22Rv1 (cell line): Measurements from ENCODE around the gene AQP1.

ENCODE experiments used
- H3K27ac ChIP-seq: fragments of 450-650 bp; 2 replicates; pipeline ENCODE4 v1.5.1; 2017
- ZFX ChIP-seq: fragments of 450-650 bp; IDR thresholded peaks from 2 replicates; pipeline ENCODE4 v1.6.1; 2017; ENCODE audit warnings: antibody characterized with exemption, borderline replicate concordance
- TF ChIP-seq, protein P1 (sequence below): fragments of 450-650 bp; IDR thresholded peaks from 2 replicates; pipeline ENCODE4 v1.5.1; 2017; ENCODE audit warnings: mild to moderate bottlenecking

AQP1 gene

DNA sequence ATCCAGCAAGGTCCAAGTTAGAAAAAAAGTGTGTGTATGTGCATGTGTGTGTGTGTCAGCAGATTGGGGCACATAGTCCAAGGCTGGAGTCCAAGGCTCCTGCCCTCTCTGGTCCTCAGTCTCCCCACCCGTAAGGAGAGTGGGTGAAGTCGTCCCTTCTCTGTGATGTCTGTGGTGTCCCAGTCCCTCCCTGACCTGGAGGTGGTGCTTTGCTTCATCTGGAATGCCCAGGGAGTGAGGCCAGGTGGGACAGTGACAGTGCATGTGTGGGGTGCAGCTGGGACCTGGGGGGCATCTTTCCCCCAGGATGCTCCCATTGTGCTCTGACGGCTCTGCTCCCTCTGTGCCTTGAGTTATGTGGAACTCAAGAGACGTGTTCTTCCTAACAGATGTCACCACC is 18.0 kb downstream of the AQP1 start:
- TF ChIP-seq, protein P1, sequence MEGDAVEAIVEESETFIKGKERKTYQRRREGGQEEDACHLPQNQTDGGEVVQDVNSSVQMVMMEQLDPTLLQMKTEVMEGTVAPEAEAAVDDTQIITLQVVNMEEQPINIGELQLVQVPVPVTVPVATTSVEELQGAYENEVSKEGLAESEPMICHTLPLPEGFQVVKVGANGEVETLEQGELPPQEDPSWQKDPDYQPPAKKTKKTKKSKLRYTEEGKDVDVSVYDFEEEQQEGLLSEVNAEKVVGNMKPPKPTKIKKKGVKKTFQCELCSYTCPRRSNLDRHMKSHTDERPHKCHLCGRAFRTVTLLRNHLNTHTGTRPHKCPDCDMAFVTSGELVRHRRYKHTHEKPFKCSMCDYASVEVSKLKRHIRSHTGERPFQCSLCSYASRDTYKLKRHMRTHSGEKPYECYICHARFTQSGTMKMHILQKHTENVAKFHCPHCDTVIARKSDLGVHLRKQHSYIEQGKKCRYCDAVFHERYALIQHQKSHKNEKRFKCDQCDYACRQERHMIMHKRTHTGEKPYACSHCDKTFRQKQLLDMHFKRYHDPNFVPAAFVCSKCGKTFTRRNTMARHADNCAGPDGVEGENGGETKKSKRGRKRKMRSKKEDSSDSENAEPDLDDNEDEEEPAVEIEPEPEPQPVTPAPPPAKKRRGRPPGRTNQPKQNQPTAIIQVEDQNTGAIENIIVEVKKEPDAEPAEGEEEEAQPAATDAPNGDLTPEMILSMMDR = no peak
- no peak for TF ChIP-seq ZFX

DNA sequence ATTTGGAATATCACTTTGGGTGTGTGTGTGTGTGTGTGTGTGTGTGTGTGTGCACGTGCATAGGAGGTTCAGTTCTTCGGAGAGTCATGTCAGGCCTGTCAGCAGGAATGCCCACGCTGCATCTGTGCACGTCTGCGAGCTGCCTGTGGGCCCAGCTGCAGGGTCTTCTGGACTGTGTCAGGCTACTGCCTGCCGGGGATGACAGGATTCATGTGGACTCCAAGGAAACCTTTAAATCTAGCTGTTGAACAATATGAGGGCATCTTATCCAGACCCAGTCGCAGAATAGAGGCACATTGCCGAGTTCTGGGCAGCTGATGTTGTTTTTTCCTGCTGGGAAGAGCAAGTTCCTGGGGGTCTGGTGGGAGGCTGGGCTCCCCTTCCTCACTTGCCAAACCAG is 19.0 kb downstream of the AQP1 start:
- TF ChIP-seq ZFX = no peak
- TF ChIP-seq, protein P1 = no peak
- H3K27ac ChIP-seq = no peak overlapping the region

More for the DNA sequence above, 18.0 kb downstream of the AQP1 start:
- no peak overlapping the region for H3K27ac ChIP-seq

DNA sequence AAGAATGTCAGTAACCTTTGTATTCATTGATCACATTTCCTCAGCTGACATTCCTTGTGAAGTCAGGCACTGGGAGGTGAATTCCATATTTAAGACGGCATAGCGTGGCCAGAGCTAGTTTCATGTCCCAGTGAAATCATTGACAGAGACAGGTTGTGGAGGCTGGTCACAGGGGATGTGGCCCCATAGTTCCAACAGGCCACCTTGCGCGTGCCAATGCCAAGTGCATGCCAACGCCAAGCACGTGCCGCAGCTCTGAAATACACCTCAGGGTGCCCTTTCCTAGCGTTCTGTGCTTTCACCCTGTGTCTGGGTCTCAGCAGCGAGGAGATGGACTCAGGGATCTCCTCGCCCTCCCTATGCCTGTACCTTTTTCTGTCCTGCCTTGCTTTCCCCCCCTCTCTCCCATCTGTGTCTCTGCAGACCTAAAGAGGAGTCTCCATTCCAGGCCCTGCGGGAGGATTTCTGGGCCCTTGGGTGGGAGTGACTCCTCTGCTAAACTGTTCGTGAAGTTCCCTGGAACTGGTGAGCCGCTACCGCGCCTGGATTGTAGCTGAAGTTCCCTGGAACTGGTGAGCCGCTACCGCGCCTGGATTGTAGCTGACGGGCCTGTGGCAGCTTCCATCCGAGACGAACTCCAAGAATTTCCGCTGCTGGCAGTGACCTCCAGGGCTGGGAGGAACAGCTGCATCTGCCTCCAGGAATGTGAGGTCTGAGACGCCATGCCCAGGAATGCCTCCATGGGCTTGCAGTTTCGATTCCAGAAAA is 19.7 kb downstream of the AQP1 start:
- TF ChIP-seq ZFX = no peak
- TF ChIP-seq, protein P1 = no peak
- no peak overlapping the region for H3K27ac ChIP-seq

DNA sequence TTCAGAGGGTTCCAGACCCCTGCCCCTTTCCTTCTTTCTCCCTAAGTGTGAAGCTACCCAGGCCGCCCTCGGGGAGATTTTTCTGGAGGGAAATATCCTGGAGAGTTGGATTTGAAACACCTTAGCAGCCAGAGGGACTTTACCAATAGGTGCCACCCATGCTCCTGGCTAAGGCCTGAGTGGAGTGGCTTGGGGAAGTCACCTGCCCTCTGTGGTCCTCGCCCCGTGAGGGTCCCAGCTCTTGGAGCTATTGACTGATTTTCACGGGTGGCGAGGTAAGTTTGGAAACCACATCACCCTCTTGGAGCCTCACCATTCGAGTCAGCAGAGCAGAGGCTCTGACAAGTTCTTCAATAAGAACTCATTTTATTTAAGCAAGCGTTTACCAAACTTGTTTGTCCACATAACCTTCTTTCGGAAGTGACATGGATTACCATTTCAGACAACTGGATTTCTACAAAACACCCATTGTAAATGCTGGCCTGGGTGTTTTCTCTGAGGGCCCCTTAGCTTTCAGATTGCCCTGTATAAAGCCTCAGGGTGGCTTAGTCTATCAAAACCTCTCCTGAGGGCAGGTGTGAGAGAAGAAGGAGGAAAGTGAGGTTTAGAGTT is 20.4 kb downstream of the AQP1 start:
- H3K27ac ChIP-seq = no peak overlapping the region
- no peak for TF ChIP-seq ZFX
- TF ChIP-seq, protein P1 = no peak

DNA sequence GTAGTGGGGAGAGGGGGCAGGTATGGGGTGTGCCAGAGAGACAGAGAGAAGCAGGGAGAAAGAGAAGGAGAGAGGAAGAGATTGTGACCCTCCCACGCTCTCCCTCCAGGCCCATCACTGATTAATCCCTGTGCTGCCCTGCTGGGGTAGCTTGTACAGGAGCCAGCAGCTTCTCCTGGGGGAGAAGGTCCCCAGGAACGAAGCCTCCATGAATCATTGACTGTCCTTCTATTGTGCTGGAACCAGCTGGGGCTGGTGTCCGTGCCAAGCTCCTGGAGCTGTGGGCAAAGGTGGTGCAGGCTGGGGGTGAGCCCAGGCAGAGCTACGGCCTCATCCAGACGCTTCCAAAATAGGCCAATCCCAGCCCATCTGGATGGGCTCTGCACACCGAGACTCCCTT is 20.9 kb downstream of the AQP1 start:
- no peak overlapping the region for H3K27ac ChIP-seq
- TF ChIP-seq, protein P1 = no peak
- no peak for TF ChIP-seq ZFX

DNA sequence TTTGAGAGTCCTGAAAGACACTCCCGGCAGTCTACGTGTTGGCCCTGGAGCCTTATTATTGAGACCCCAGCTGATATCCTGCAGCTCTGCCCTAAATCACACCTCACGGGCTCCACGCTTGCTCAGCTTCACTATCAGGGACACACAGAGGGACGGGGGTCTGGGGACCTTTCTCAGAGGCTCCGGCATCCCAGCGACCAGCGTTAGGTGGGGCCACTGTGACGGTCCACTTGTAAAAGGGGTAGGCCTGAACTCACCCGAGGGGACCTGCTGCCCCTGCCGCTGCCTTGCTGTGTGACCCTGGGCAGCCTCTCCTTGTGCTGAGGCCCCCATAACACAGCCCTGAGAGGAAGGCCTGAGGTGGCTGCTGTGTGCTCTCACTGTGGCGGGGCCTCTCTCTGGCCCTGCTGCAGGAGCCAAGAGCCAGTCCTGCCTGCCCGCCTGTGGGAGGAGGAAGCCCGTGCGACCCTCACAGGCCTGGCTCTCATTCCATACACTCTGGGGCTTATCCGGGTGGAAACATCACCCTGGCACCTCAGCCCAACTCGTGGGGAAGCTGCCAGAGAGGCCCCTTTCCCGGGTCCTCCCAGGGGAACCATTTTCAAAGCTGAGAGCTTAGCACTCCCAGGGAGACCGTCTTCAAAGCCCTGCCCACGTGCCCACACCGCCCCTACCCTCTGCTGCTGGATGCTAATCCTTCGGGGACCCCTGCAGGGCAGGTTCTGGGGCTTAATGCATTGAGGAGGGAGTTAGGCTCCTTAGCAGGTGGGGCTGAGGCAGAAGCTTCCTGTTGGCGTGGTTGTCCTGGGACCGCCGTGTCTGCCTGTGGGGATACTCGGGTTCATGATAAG is 21.7 kb downstream of the AQP1 start:
- H3K27ac ChIP-seq = no peak overlapping the region
- TF ChIP-seq, protein P1 = no peak
- TF ChIP-seq ZFX = no peak

DNA sequence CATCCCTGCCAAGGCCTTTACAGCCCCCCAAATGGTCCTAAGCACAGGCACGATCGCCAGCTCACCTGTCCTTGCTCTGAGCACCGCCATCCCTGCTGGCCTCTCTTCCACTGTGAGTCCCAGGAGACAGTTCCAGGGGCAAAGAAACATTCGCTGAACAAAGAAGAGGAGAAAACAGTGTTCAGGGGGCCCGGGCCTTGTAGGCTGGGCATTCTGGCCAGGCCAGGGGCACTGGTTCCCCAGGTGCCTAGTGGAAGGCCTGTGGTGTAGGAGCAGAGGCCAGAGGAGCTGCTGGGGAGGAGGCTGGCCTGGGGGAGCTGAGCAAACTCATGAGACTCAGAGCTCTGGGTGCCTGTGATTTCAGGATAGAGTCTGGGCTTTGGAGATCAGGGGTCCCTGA is 22.6 kb downstream of the AQP1 start:
- TF ChIP-seq, protein P1 = no peak
- no peak for TF ChIP-seq ZFX
- no peak overlapping the region for H3K27ac ChIP-seq
